ENCODE results near the gene GABARAP. TPM values are rescaled to one million over a fixed set of nuclear protein-coding genes. Genes with fewer than 3 reads are reported as not detected.

GABARAP gene
- total RNA-seq, 2 donors from 2014 or later, result 431 to 505 TPM

DNA sequence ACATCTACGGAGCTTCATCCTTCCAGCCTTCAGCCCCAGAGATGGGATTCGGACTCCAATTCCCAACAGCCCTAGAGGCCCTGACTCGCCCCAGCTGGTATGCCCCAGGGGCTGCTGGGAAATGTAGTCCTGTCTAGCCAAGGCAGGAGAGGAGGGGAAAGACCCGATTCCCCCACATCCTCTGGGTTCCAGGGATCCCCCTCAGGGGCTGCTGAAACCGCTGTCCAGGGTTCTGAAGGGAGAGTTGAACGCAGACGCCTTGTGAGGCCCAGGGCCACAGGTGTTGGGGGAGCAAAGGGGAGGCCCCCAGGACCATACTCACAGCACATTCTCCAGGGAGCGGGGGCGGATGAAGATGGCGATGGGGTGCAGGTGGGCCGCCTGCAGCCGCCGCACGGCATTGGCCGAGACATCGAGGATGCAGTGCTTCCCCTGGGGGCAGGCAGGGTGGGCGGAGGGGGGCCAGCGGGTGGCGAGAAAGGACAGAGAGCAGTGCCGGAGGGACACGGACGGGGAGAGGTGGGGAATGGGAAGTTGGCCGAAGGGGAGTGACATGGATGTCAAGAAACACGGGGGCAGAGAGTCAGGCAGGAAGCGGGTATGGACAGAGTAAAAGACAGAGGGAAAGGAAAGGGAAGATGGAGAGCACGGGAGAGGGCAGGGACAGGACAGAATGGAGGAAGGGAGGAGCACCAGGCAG is 50.5 kb downstream of the GABARAP start:
- intact Hi-C loops (cut with DNase I, micrococcal nuclease), result no loop called here
- ATAC-seq (peak; percentile 87), DNase-seq (peak in 1 of 2 donors; percentile 47)

DNA sequence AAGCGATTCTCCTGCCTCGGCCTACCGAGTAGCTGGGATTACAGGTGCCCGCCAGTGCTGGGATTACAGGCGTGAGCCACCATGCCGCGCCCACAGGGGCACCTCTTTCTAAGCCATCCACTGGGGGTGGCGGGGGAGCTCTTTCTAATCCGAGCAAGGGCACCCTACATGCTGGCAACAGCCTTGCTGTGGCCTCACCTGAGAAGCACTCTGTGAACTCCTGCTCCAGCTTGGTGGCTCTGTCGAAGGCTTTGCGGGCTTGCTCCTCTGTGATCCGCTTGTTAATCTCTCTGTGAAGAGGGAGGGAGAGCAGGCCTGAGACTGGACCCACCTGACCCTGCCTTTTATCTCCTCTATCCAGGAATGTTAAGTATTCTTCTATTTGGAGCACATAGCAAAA is 51.2 kb downstream of the GABARAP start:
- intact Hi-C loops (cut with DNase I, micrococcal nuclease), result no loop called here
- DNase-seq, result no peak
- ATAC-seq, result no peak

- no peak for DNase-seq
- no peak for ATAC-seq
- intact Hi-C loops (cut with DNase I, micrococcal nuclease), result no loop called here
Measured at GRCh38 chr17:7190276-7190917, 51.9 kb downstream of the GABARAP start.

Small RNA genes lying within 50 kb of the gene (microRNA-seq; reads per million reads assigned to microRNA genes)
- 1,274 to 1,462 reads per million in 2 donors for gene MIR324

Other genes with a start within 250 kb of the GABARAP start
- not detected for gene ALOX12, start 246.4 kb downstream of the GABARAP start, total RNA-seq
- gene RNASEK, start 229.8 kb downstream of the GABARAP start, total RNA-seq, result 100 to 1,000 TPM; 183 to 188 TPM
- 1 to 10 TPM; 2.0 to 2.6 TPM for gene BCL6B, start 219.4 kb downstream of the GABARAP start, total RNA-seq
- 10 to 100 TPM in 1 of 2 donors, 1 to 10 TPM in 1; 9.0 to 10.0 TPM for gene SLC16A13, start 206.4 kb downstream of the GABARAP start, total RNA-seq
- under 1 TPM; 0.58 to 0.84 TPM for gene SLC16A11, start 198.4 kb downstream of the GABARAP start, total RNA-seq
- 1 to 10 TPM; 4.2 to 7.6 TPM for gene CLEC10A, start 162.2 kb downstream of the GABARAP start, total RNA-seq
- under 1 TPM in 1 of 2 donors, not detected in 1; 0.25 TPM for gene ASGR2, start 127.6 kb downstream of the GABARAP start, total RNA-seq
- under 1 TPM; 0.37 to 0.42 TPM for gene ASGR1, start 63.1 kb downstream of the GABARAP start, total RNA-seq
- gene DLG4, start 22.6 kb downstream of the GABARAP start, total RNA-seq, result 1 to 10 TPM; 4.0 to 7.3 TPM
- gene ACADVL, start 22.5 kb downstream of the GABARAP start, total RNA-seq, result 1,000 to 10,000 TPM in 1 of 2 donors, 100 to 1,000 TPM in 1; 784 to 1,134 TPM
- gene DVL2, start 7.9 kb downstream of the GABARAP start, total RNA-seq, result 10 to 100 TPM; 30.9 to 34.9 TPM
- 10 to 100 TPM; 33.9 to 44.1 TPM for gene PHF23, start 3.0 kb downstream of the GABARAP start, total RNA-seq
- gene CTDNEP1, start 9.3 kb upstream of the GABARAP start, total RNA-seq, result 100 to 1,000 TPM; 108 to 117 TPM
- gene ELP5, start 9.8 kb upstream of the GABARAP start, total RNA-seq, result 10 to 100 TPM; 42.4 to 55.4 TPM
- 1,000 to 10,000 TPM in 1 of 2 donors, 100 to 1,000 TPM in 1; 997 to 1,004 TPM for gene CLDN7, start 20.0 kb upstream of the GABARAP start, total RNA-seq
- gene SLC2A4, start 39.3 kb upstream of the GABARAP start, total RNA-seq, result 1 to 10 TPM; 1.4 to 9.7 TPM
- gene YBX2, start 52.2 kb upstream of the GABARAP start, total RNA-seq, result 10 to 100 TPM; 19.7 to 23.6 TPM
- 100 to 1,000 TPM; 330 to 413 TPM for gene EIF5A, start 65.2 kb upstream of the GABARAP start, total RNA-seq
- 10 to 100 TPM; 71.2 to 72.4 TPM for gene GPS2, start 72.9 kb upstream of the GABARAP start, total RNA-seq
- 10 to 100 TPM; 32.7 to 44.5 TPM for gene NEURL4, start 86.9 kb upstream of the GABARAP start, total RNA-seq
- gene ACAP1, start 94.1 kb upstream of the GABARAP start, total RNA-seq, result 1 to 10 TPM; 4.1 to 9.0 TPM
- gene KCTD11, start 109.7 kb upstream of the GABARAP start, total RNA-seq, result 10 to 100 TPM in 1 of 2 donors, 1 to 10 TPM in 1; 9.4 to 10.1 TPM
- gene TMEM95, start 112.7 kb upstream of the GABARAP start, total RNA-seq, result not detected
- 10 to 100 TPM; 22.2 to 24.9 TPM for gene TNK1, start 138.6 kb upstream of the GABARAP start, total RNA-seq
- 10 to 100 TPM in 1 of 2 donors, 1 to 10 TPM in 1; 8.9 to 10.2 TPM for gene PLSCR3, start 152.1 kb upstream of the GABARAP start, total RNA-seq
- gene TMEM256, start 161.6 kb upstream of the GABARAP start, total RNA-seq, result 10 to 100 TPM; 70.8 to 81.0 TPM
- gene NLGN2, start 165.4 kb upstream of the GABARAP start, total RNA-seq, result 1 to 10 TPM; 2.7 to 6.6 TPM
- not detected for gene SPEM1, start 177.9 kb upstream of the GABARAP start, total RNA-seq
- gene SPEM2, start 183.2 kb upstream of the GABARAP start, total RNA-seq, result not detected
- not detected for gene SPEM3, start 186.4 kb upstream of the GABARAP start, total RNA-seq
- 10 to 100 TPM; 19.3 to 20.5 TPM for gene TMEM102, start 193.0 kb upstream of the GABARAP start, total RNA-seq
- 1 to 10 TPM; 1.2 to 2.3 TPM for gene FGF11, start 197.1 kb upstream of the GABARAP start, total RNA-seq
- gene CHRNB1, start 202.6 kb upstream of the GABARAP start, total RNA-seq, result 10 to 100 TPM in 1 of 2 donors, 1 to 10 TPM in 1; 9.6 to 10.7 TPM
- 10 to 100 TPM; 17.5 to 25.0 TPM for gene ZBTB4, start 237.2 kb upstream of the GABARAP start, total RNA-seq
- gene SLC35G6, start 239.0 kb upstream of the GABARAP start, total RNA-seq, result not detected
- 10 to 100 TPM; 83.8 to 100.0 TPM for gene POLR2A, start 241.9 kb upstream of the GABARAP start, total RNA-seq